Spleen (tissue), 11 donors: ENCODE results near the gene TSPAN18. TPM values are rescaled to one million over a fixed set of nuclear protein-coding genes. Genes with fewer than 3 reads are reported as not detected.

Experiments used
- DNase-seq: peaks from one replicate; pipeline ENCODE4 v3.0.0-alpha.2; 2020
- H3K27ac ChIP-seq, 8 donors: fragments of 200-600 bp; sonication (generic) in 7 of 8; 1 replicate in 4 of 8; 2 replicates in 4 of 8; pipeline versions ENCODE4 v1.5.0 to v1.8.0; 2016 to 2021; ENCODE audit warnings: inconsistent platforms in 4 of 8, mild to moderate bottlenecking in 4 of 8, moderate library complexity in 1 of 8
- H3K27me3 ChIP-seq, 7 donors: fragments of 200-600 bp; sonication (generic) in 6 of 7; replicated peaks in 1 of 7; 1 replicate in 4 of 7; 2 replicates in 3 of 7; pipeline versions ENCODE4 v1.5.0 to v1.8.0; 2016 to 2021; ENCODE audit warnings: inconsistent platforms in 3 of 7, mild to moderate bottlenecking in 1 of 7
- H3K36me3 ChIP-seq, 6 donors: fragments of 200-600 bp; sonication (generic) in 5 of 6; 1 replicate in 4 of 6; 2 replicates in 2 of 6; pipeline versions ENCODE4 v1.5.0 to v1.8.0; 2016 to 2021; ENCODE audit warnings: inconsistent platforms in 2 of 6
- H3K4me1 ChIP-seq, 6 donors: fragments of 200-600 bp; sonication (generic) in 5 of 6; 1 replicate in 3 of 6; 2 replicates in 3 of 6; pipeline versions ENCODE4 v1.5.0 to v1.8.0; 2016 to 2021; ENCODE audit warnings: inconsistent platforms in 3 of 6
- H3K4me3 ChIP-seq, 8 donors: fragments of 200-600 bp; sonication (generic) in 7 of 8; 1 replicate in 4 of 8; 2 replicates in 4 of 8; pipeline versions ENCODE4 v1.5.0 to v1.8.0; 2016 to 2021; ENCODE audit warnings: inconsistent platforms in 4 of 8, mild to moderate bottlenecking in 4 of 8, moderate library complexity in 2 of 8
- H3K9me3 ChIP-seq, 8 donors: fragments of 200-600 bp; sonication (generic) in 7 of 8; 1 replicate in 4 of 8; 2 replicates in 4 of 8; pipeline versions ENCODE4 v1.5.0 to v1.8.0; 2016 to 2021; ENCODE audit warnings: inconsistent platforms in 4 of 8
- CTCF ChIP-seq, 11 experiments: fragments of 200-600 bp in 7 of 11; fragments of 450-650 bp in 4 of 11; sonication (generic) in 4 of 11; IDR thresholded peaks in 8 of 11; conservative IDR thresholded peaks in 3 of 11; 1 replicate in 7 of 11; 2 replicates in 4 of 11; pipeline versions ENCODE4 v1.4.0 to v1.8.0; 2016 to 2021; ENCODE audit warnings: antibody characterized with exemption in 11 of 11, inconsistent platforms in 4 of 11, mild to moderate bottlenecking in 1 of 11
- POLR2A ChIP-seq, 3 donors: fragments of 450-650 bp; IDR thresholded peaks; one replicate each; pipeline ENCODE4 v1.5.1; 2017; ENCODE audit warnings: antibody characterized with exemption in 3 of 3, mild to moderate bottlenecking in 1 of 3
- POLR2AphosphoS5 ChIP-seq, 3 donors: sonication (generic); formaldehyde crosslinking; IDR thresholded peaks; one replicate each; pipeline ENCODE4 v1.5.1; 2017; ENCODE audit warnings: antibody characterized with exemption in 3 of 3
- whole genome bisulfite sequencing, 5 donors: extraction: QIAGEN DNeasy Blood & Tissue Kit in 3 of 5; methylation state at CpG; one replicate each; pipeline versions ENCODE4 v1.1.5 to v1.1.7; 2013 to 2018; 5-methylcytosine and 5-hydroxymethylcytosine counted together
- intact Hi-C: fragments of 100-400 bp; cut with DNase I; formaldehyde crosslinking; loops from one replicate; pipeline ENCODE4 v1.15.0; 2023; ENCODE audit warnings: low total_unique reads
- polyA plus RNA-seq, 3 donors: library from polyadenylated mRNA; stranded (reverse); fragments of 200-250 nt; gene quantifications; one replicate each; pipeline ENCODE4 v1.2.1, GENCODE V29; 2013
- total RNA-seq, 7 donors: library from RNA; depleted of rRNA in 3 of 7; stranded (reverse); fragments of >200 nt in 3 of 7; fragmentation: NEBNext Ultra II Directional in 4 of 7; extraction: Animal tissue kit (Norgen Biotek cat#: 25700) in 4 of 7; gene quantifications; one replicate each; pipeline versions ENCODE4 v1.1.0 to v1.2.1, GENCODE V29; 2016 to 2021
- donor health status: healthy with polysubstance abuse.
- donor health status: DM: no; HTN: no; CAD: no; lungs with moderate emphysema.
- donor health status: DM: no; HTN: no; CAD: no.
- donor health status: Bipolar disorder and iron deficiency.
- donor health status: healthy.
- donor health status: DM: no; HTN: no; CAD: no.
- donor health status: DM: yes; HTN: yes; CAD: no.

The TSPAN18 gene
- total and polyA plus RNA-seq, 10 donors = 2.1 to 47.5 (median 21.3) TPM

GRCh38 chr11:44698252-44698912, 28.4 kb upstream of the TSPAN18 start:
- 80 to 89% (median 86%) methylated on average over 13 of the region's 13 CpGs for WGBS, 5 donors
- Histone ChIP-seq H3K36me3 (no peaks in the 10 kb centered on the region), H3K4me1 (peaks cover 0 to 10% (median 3%) of the 10 kb centered on the region in 6 donors), H3K9me3 (peaks cover 0 to 5% (median 2%) of the 10 kb centered on the region in 8 donors), H3K27me3 (peaks cover 0 to 14% (median 0%) of the 10 kb centered on the region in 7 donors), H3K4me3 (no peak overlapping the region), H3K27ac (no peak overlapping the region)
- no peak for DNase-seq
- TF ChIP-seq POLR2AphosphoS5 (IDR thresholded peaks at IDR 0.05) = no peak
- TF ChIP-seq POLR2A (IDR thresholded peaks at IDR 0.05) = no peak
- TF ChIP-seq CTCF (IDR thresholded peaks at IDR 0.05 in 8 of 11, conservative IDR thresholded peaks at IDR 0.05 in 3 of 11) = no peak
- intact Hi-C loops = no loop called here

GRCh38 chr11:44699497-44700408, 27.0 kb upstream of the TSPAN18 start:
- TF ChIP-seq POLR2AphosphoS5 (IDR thresholded peaks at IDR 0.05) (no peak), POLR2A (IDR thresholded peaks at IDR 0.05) (no peak), CTCF (IDR thresholded peaks at IDR 0.05 in 8 of 11, conservative IDR thresholded peaks at IDR 0.05 in 3 of 11) (no peak)
- intact Hi-C loops = no loop called here
- peak; percentile 52 for DNase-seq
- WGBS, 5 donors = 77 to 95% (median 82%) methylated on average over 12 of the region's 12 CpGs
- Histone ChIP-seq H3K27ac (no peak overlapping the region), H3K36me3 (no peaks in the 10 kb centered on the region), H3K27me3 (peaks cover 0 to 14% (median 0%) of the 10 kb centered on the region in 7 donors), H3K4me3 (no peak overlapping the region), H3K4me1 (peaks cover 0 to 10% (median 3%) of the 10 kb centered on the region in 6 donors), H3K9me3 (peaks cover 0 to 13% (median 8%) of the 10 kb centered on the region in 8 donors)

- H3K9me3 ChIP-seq = peaks cover 0 to 13% (median 8%) of the 10 kb centered on the region in 8 donors
- TF ChIP-seq CTCF (IDR thresholded peaks at IDR 0.05 in 8 of 11, conservative IDR thresholded peaks at IDR 0.05 in 3 of 11) (no peak), POLR2AphosphoS5 (IDR thresholded peaks at IDR 0.05) (no peak), POLR2A (IDR thresholded peaks at IDR 0.05) (no peak)
- H3K4me1 ChIP-seq = peaks cover 0 to 10% (median 3%) of the 10 kb centered on the region in 6 donors
- 3 to 18% (median 6%) methylated on average over 2 of the region's 2 CpGs for WGBS, 5 donors
- intact Hi-C loops = no loop called here
- no peak for DNase-seq
- no peaks in the 10 kb centered on the region for H3K36me3 ChIP-seq
- H3K27me3 ChIP-seq = peaks cover 0 to 14% (median 0%) of the 10 kb centered on the region in 7 donors
- H3K4me3 ChIP-seq = no peak overlapping the region
- H3K27ac ChIP-seq = no peak overlapping the region
Measured at GRCh38 chr11:44701276-44701675, 25.5 kb upstream of the TSPAN18 start.

GRCh38 chr11:44702889-44703288, 23.9 kb upstream of the TSPAN18 start:
- intact Hi-C loops = no loop called here
- H3K36me3 ChIP-seq = no peaks in the 10 kb centered on the region
- H3K9me3 ChIP-seq = peaks cover 0 to 19% (median 11%) of the 10 kb centered on the region in 8 donors
- H3K4me3 ChIP-seq = no peak overlapping the region
- 70 to 81% (median 78%) methylated on average over 3 to 4 of the region's 4 CpGs for WGBS, 5 donors
- TF ChIP-seq POLR2AphosphoS5 (IDR thresholded peaks at IDR 0.05) (no peak), CTCF (IDR thresholded peaks at IDR 0.05 in 8 of 11, conservative IDR thresholded peaks at IDR 0.05 in 3 of 11) (no peak), POLR2A (IDR thresholded peaks at IDR 0.05) (no peak)
- peak; percentile 42 for DNase-seq
- H3K27me3 ChIP-seq = peaks cover 0 to 14% (median 0%) of the 10 kb centered on the region in 7 donors
- no peak overlapping the region for H3K27ac ChIP-seq
- peaks cover 0 to 10% (median 3%) of the 10 kb centered on the region in 6 donors for H3K4me1 ChIP-seq
